HepG2 (cell line): ENCODE measurements around the gene STKLD1. TPM values are rescaled to one million over a fixed set of nuclear protein-coding genes. Genes with fewer than 3 reads are reported as not detected.

Experiments
- BCL6 ChIP-seq: IDR thresholded peaks from 2 replicates; pipeline ENCODE4 v1.6.1; 2016; ENCODE audit warnings: missing genetic modification reagents, missing compliant biosample characterization
- CCDC6 ChIP-seq: sonication (generic); formaldehyde crosslinking; IDR thresholded peaks from 2 replicates; pipeline ENCODE4 v1.8.1; 2022; ENCODE audit warnings: mild to moderate bottlenecking, missing genetic modification reagents, moderate library complexity
- CEBPG ChIP-seq: IDR thresholded peaks from 2 replicates; pipeline ENCODE4 v1.6.1; 2016
- ELF4 ChIP-seq: sonication (generic); formaldehyde crosslinking; IDR thresholded peaks from 2 replicates; pipeline ENCODE4 v1.5.0; 2020; ENCODE audit warnings: missing genetic modification reagents, mild to moderate bottlenecking, moderate library complexity, borderline replicate concordance
- PHF8 ChIP-seq: sonication (generic); formaldehyde crosslinking; IDR thresholded peaks from 2 replicates; pipeline ENCODE4 v1.5.0; 2020; ENCODE audit warnings: missing genetic modification reagents
- RBM22 ChIP-seq: fragments of 200-400 bp; formaldehyde crosslinking; optimal IDR thresholded peaks from 2 replicates; pipeline ENCODE3; 2017; ENCODE audit warnings: mild to moderate bottlenecking, low read length, moderate library complexity
- REXO4 ChIP-seq: sonication (generic); formaldehyde crosslinking; IDR thresholded peaks from 2 replicates; pipeline ENCODE4 v1.8.0; 2022; ENCODE audit warnings: missing genetic modification reagents, mild to moderate bottlenecking, borderline replicate concordance
- RFX3 ChIP-seq: IDR thresholded peaks from 2 replicates; pipeline ENCODE4 v1.6.1; 2016; ENCODE audit warnings: missing biosample characterization, missing genetic modification reagents
- TEAD3 ChIP-seq: optimal IDR thresholded peaks from 2 replicates; pipeline ENCODE3; 2016; ENCODE audit warnings: borderline replicate concordance
- XBP1 ChIP-seq: sonication (generic); formaldehyde crosslinking; IDR thresholded peaks from 2 replicates; pipeline ENCODE4 v1.5.0; 2020; ENCODE audit warnings: missing genetic modification reagents
- ZNF34 ChIP-seq: sonication (generic); formaldehyde crosslinking; IDR thresholded peaks from 2 replicates; pipeline ENCODE4 v1.4.0; 2020; ENCODE audit warnings: mild to moderate bottlenecking, missing genetic modification reagents, borderline replicate concordance
- ZNF709 ChIP-seq: sonication (generic); formaldehyde crosslinking; IDR thresholded peaks from 2 replicates; pipeline ENCODE4 v1.5.0; 2020; ENCODE audit warnings: mild to moderate bottlenecking, missing genetic modification reagents
- ZSCAN21 ChIP-seq: sonication (generic); formaldehyde crosslinking; IDR thresholded peaks from 2 replicates; pipeline ENCODE4 v1.8.0; 2022; ENCODE audit warnings: mild to moderate bottlenecking, missing genetic modification reagents, moderate library complexity, borderline replicate concordance
- polyA plus RNA-seq, 8 experiments: library from polyadenylated mRNA; depleted of rRNA in 3 of 8; stranded (reverse) in 7 of 8; unstranded in 1 of 8; fragments of >200 nt; fragmentation: Illumina TruSeq in 4 of 8; extraction: Trizol in 4 of 8; gene quantifications; 2 replicates each; pipeline versions ENCODE4 v1.2.1 to v1.2.3, GENCODE V29; 2011 to 2016; ENCODE audit warnings: low read depth in 4 of 8, missing spikeins in 1 of 8, mixed read lengths in 1 of 8; ENCODE audit not compliant: insufficient read depth in 1 of 8
- total RNA-seq, 5 experiments: library from RNA; depleted of rRNA; stranded (reverse); fragments of >200 nt; fragmentation: Illumina TruSeq; extraction: Trizol; gene quantifications; 2 replicates each; pipeline ENCODE4 v1.2.3, GENCODE V29; 2016; ENCODE audit warnings: low read depth in 1 of 5
- TF ChIP-seq, protein P1 (sequence below): sonication (generic); formaldehyde crosslinking; IDR thresholded peaks from 2 replicates; pipeline ENCODE4 v1.5.0; 2020; ENCODE audit warnings: missing genetic modification reagents
- TF ChIP-seq, protein P2 (sequence below), 2 experiments: IDR thresholded peaks; 2 replicates each; pipeline ENCODE4 v1.6.1; 2011 to 2012; ENCODE audit warnings: low read length in 2 of 2, borderline replicate concordance in 1 of 2, low read depth in 1 of 2, mild to moderate bottlenecking in 1 of 2, moderate library complexity in 1 of 2
- TF ChIP-seq, protein P3 (sequence below): sonication (generic); formaldehyde crosslinking; IDR thresholded peaks from 2 replicates; pipeline ENCODE4 v1.5.1; 2020; ENCODE audit warnings: missing genetic modification reagents, mild to moderate bottlenecking, borderline replicate concordance
- TF ChIP-seq, protein P4 (sequence below): IDR thresholded peaks from 2 replicates; pipeline ENCODE4 v1.4.0; 2020; ENCODE audit warnings: mild to moderate bottlenecking, missing genetic modification reagents

Gene STKLD1
- total and polyA plus RNA-seq, 2 of the 13 experiments (the other 11 are each of a cell fraction or from before 2014, with no cell fraction given) = 1.5 to 2.2 TPM

DNA sequence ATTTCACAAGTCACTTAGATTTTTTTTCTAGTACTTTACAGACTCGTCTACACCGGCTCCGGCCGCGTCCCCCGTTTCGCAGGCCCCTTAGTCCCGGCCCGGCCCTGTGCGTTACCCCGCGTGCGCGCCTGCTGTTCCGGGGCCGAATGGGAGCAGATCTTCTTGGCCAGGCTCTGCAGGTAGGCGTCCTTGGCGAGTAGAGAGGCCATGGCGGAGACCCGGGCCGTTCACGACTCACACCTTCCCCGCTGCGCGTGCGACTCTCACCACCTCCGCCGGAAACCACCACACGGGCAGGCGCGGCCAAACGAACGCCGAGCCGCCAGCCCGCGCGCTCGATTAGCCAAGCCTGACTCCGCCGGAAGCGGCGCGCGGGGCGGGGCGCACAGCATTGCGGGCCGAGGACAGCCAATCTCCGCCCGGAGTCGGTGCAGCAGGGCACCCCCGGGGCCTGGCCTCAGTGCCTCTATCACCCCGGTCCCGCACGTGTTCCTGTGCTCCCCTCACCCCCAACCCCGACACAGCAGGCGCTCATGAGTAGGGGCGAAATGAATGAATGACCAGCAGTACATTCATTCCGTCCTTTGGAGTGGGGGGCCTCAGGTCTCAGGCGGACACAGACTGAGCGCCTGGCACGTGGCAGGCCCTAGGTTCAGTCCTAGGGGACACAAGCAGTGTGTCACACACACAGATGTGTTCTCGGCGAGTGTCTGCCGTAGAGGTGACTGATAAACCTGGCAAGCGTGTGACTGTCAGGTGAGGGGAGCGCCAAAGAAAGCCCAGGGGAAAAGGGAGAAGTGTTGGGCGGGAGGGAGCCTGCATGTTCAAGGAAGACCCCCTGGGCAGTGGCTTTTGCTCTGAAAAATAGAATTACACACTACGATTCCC is 40.0 kb upstream of the STKLD1 start, which contains the start of gene SURF6 (continued):
- TF ChIP-seq PHF8 (CRISPR knock-in tag) (peak; percentile 91), XBP1 (CRISPR knock-in tag) (no peak), ZNF709 (CRISPR knock-in tag) (peak; percentile 72), ELF4 (CRISPR knock-in tag) (no peak), CCDC6 (CRISPR knock-in tag) (peak; percentile 88; the same call in 1 of the 2 replicates), TEAD3 (CRISPR knock-in tag) (peak; percentile 87), ZNF34 (CRISPR knock-in tag) (0 out of 2 replicates have a peak, but pooled peaks have one; percentile 56), BCL6 (peak; percentile 60), CEBPG (CRISPR knock-in tag) (peak; percentile 46), ZSCAN21 (no peak; the same call in none of the 2 replicates), RFX3 (CRISPR knock-in tag) (peak; percentile 24; the same call in 1 of the 2 replicates), RBM22 (peak; percentile 44), REXO4 (no peak)
- TF ChIP-seq, protein P1, sequence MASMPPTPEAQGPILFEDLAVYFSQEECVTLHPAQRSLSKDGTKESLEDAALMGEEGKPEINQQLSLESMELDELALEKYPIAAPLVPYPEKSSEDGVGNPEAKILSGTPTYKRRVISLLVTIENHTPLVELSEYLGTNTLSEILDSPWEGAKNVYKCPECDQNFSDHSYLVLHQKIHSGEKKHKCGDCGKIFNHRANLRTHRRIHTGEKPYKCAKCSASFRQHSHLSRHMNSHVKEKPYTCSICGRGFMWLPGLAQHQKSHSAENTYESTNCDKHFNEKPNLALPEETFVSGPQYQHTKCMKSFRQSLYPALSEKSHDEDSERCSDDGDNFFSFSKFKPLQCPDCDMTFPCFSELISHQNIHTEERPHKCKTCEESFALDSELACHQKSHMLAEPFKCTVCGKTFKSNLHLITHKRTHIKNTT = no peak
- TF ChIP-seq, protein P2, sequence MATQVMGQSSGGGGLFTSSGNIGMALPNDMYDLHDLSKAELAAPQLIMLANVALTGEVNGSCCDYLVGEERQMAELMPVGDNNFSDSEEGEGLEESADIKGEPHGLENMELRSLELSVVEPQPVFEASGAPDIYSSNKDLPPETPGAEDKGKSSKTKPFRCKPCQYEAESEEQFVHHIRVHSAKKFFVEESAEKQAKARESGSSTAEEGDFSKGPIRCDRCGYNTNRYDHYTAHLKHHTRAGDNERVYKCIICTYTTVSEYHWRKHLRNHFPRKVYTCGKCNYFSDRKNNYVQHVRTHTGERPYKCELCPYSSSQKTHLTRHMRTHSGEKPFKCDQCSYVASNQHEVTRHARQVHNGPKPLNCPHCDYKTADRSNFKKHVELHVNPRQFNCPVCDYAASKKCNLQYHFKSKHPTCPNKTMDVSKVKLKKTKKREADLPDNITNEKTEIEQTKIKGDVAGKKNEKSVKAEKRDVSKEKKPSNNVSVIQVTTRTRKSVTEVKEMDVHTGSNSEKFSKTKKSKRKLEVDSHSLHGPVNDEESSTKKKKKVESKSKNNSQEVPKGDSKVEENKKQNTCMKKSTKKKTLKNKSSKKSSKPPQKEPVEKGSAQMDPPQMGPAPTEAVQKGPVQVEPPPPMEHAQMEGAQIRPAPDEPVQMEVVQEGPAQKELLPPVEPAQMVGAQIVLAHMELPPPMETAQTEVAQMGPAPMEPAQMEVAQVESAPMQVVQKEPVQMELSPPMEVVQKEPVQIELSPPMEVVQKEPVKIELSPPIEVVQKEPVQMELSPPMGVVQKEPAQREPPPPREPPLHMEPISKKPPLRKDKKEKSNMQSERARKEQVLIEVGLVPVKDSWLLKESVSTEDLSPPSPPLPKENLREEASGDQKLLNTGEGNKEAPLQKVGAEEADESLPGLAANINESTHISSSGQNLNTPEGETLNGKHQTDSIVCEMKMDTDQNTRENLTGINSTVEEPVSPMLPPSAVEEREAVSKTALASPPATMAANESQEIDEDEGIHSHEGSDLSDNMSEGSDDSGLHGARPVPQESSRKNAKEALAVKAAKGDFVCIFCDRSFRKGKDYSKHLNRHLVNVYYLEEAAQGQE (IDR thresholded peaks at IDR 0.05; ENCODE audit: borderline replicate concordance in 1 of 2, low read depth in 1 of 2, low read length in 2 of 2) = no peak
- TF ChIP-seq, protein P3, sequence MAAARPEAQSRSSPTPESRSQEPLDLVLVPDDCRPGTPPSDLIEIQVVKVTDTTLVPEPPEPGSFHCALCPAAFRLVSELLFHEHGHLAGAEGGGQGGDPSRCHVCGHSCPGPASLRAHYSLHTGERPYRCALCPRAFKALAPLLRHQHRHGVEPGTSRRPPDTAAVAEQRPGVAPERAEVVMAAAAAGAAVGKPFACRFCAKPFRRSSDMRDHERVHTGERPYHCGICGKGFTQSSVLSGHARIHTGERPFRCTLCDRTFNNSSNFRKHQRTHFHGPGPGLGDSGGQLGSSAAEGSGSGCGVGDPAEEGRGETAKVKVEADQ (CRISPR knock-in tag) = peak; percentile 93
- TF ChIP-seq, protein P4, sequence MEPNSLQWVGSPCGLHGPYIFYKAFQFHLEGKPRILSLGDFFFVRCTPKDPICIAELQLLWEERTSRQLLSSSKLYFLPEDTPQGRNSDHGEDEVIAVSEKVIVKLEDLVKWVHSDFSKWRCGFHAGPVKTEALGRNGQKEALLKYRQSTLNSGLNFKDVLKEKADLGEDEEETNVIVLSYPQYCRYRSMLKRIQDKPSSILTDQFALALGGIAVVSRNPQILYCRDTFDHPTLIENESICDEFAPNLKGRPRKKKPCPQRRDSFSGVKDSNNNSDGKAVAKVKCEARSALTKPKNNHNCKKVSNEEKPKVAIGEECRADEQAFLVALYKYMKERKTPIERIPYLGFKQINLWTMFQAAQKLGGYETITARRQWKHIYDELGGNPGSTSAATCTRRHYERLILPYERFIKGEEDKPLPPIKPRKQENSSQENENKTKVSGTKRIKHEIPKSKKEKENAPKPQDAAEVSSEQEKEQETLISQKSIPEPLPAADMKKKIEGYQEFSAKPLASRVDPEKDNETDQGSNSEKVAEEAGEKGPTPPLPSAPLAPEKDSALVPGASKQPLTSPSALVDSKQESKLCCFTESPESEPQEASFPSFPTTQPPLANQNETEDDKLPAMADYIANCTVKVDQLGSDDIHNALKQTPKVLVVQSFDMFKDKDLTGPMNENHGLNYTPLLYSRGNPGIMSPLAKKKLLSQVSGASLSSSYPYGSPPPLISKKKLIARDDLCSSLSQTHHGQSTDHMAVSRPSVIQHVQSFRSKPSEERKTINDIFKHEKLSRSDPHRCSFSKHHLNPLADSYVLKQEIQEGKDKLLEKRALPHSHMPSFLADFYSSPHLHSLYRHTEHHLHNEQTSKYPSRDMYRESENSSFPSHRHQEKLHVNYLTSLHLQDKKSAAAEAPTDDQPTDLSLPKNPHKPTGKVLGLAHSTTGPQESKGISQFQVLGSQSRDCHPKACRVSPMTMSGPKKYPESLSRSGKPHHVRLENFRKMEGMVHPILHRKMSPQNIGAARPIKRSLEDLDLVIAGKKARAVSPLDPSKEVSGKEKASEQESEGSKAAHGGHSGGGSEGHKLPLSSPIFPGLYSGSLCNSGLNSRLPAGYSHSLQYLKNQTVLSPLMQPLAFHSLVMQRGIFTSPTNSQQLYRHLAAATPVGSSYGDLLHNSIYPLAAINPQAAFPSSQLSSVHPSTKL = peak; percentile 67
